HEK293T (cell line): ENCODE results near the gene LRRIQ1.
A peak's percentile ranks its signal among the peaks of the same experiment; 100 is the strongest.

Experiments
- CTCF ChIA-PET: fragments of 350-600 bp; formaldehyde crosslinking; extraction: SDS; loops from one replicate; lab custom pipeline; 2021; ENCODE audit warnings: antibody characterized with exemption, inconsistent platforms; lab: Yijun Ruan, JAX
- POLR2A ChIA-PET: fragments of 350-600 bp; formaldehyde crosslinking; extraction: SDS; loops from one replicate; lab custom pipeline; 2020; ENCODE audit warnings: antibody characterized with exemption, inconsistent platforms; lab: Yijun Ruan, JAX
- DNase-seq: peaks from one replicate; pipeline ENCODE4 v3.0.0; 2012; ENCODE audit warnings: mixed read lengths; ENCODE audit errors: extremely low spot score
- ARNT ChIP-seq: fragments of 450-650 bp; IDR thresholded peaks from 2 replicates; pipeline ENCODE4 v1.6.1; 2017; ENCODE audit warnings: mild to moderate bottlenecking
- BHLHE40 ChIP-seq: fragments of 450-650 bp; IDR thresholded peaks from 2 replicates; pipeline ENCODE4 v1.6.1; 2016; ENCODE audit warnings: mild to moderate bottlenecking, moderate library complexity, borderline replicate concordance
- CTBP1 ChIP-seq: fragments of 450-650 bp; IDR thresholded peaks from 2 replicates; pipeline ENCODE4 v1.6.1; 2016; ENCODE audit warnings: borderline replicate concordance
- ELF4 ChIP-seq: fragments of 450-650 bp; IDR thresholded peaks from 2 replicates; pipeline ENCODE4 v1.6.1; 2017; ENCODE audit warnings: antibody characterized with exemption
- FOXA1 ChIP-seq: fragments of 450-650 bp; IDR thresholded peaks from 2 replicates; pipeline ENCODE4 v1.6.1; 2016; ENCODE audit warnings: mild to moderate bottlenecking
- FOXK2 ChIP-seq: fragments of 450-650 bp; IDR thresholded peaks from 2 replicates; pipeline ENCODE4 v1.6.1; 2016; ENCODE audit warnings: mild to moderate bottlenecking
- FOXM1 ChIP-seq: fragments of 450-650 bp; IDR thresholded peaks from 2 replicates; pipeline ENCODE4 v1.6.1; 2017; ENCODE audit warnings: mild to moderate bottlenecking, borderline replicate concordance
- HDGF ChIP-seq: fragments of 450-650 bp; IDR thresholded peaks from 2 replicates; pipeline ENCODE4 v1.6.1; 2017; ENCODE audit warnings: antibody characterized with exemption, borderline replicate concordance
- L3MBTL2 ChIP-seq: fragments of 450-650 bp; conservative IDR thresholded peaks from 2 replicates; pipeline ENCODE4 v1.6.1; 2016; ENCODE audit warnings: mild to moderate bottlenecking
- LEF1 ChIP-seq: fragments of 450-650 bp; IDR thresholded peaks from 2 replicates; pipeline ENCODE4 v1.6.1; 2017; ENCODE audit warnings: mild to moderate bottlenecking, borderline replicate concordance
- NFRKB ChIP-seq: fragments of 450-650 bp; IDR thresholded peaks from 2 replicates; pipeline ENCODE4 v1.6.1; 2016; ENCODE audit warnings: mild to moderate bottlenecking, moderate library complexity
- PKNOX1 ChIP-seq: fragments of 450-650 bp; IDR thresholded peaks from 2 replicates; pipeline ENCODE4 v1.6.1; 2016
- SP1 ChIP-seq: fragments of 450-650 bp; IDR thresholded peaks from 2 replicates; pipeline ENCODE4 v1.6.1; 2017
- SUZ12 ChIP-seq: fragments of 450-650 bp; IDR thresholded peaks from 2 replicates; pipeline ENCODE4 v1.6.1; 2016; ENCODE audit warnings: mild to moderate bottlenecking
- TARDBP ChIP-seq: fragments of 450-650 bp; IDR thresholded peaks from 2 replicates; pipeline ENCODE4 v1.6.1; 2016
- ZNF384 ChIP-seq: fragments of 450-650 bp; IDR thresholded peaks from 2 replicates; pipeline ENCODE4 v1.6.1; 2016

Gene LRRIQ1

GRCh38 chr12:85130646-85131045 lies 94.5 kb downstream of the LRRIQ1 start:
- POLR2A ChIA-PET, result no interaction called here
- CTCF ChIA-PET, result no interaction called here
- TF ChIP-seq L3MBTL2 (no peak), FOXK2 (no peak), SUZ12 (no peak), PKNOX1 (no peak), LEF1 (no peak), ELF4 (no peak), FOXA1 (no peak), ZNF384 (no peak), BHLHE40 (no peak), SP1 (no peak), CTBP1 (no peak), HDGF (no peak), NFRKB (no peak), FOXM1 (no peak), ARNT (no peak), TARDBP (no peak)
- DNase-seq, result no peak

DNA sequence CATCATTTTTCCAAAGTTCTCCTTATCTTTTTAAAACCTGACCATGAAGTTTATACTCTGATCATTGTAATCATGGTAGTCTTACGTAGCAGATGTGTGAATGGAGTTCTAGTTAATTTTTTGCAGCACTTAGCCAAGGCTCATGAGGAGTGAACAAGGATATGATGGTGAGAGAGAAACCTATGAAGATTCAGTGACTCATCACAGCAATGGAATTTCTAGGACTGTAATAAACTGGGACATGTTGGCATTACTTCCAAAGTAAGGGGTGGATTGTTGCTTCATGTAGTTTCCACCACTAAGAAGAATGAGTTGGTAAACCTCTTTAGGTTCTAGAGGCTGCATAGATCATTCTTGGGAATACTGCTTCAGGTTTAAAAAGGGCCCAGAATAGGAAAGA lies 102.7 kb downstream of the LRRIQ1 start:
- ChIA-PET POLR2A (no interaction called here), CTCF (no interaction called here)

GRCh38 chr12:85147331-85147730 lies 111.2 kb downstream of the LRRIQ1 start:
- ChIA-PET POLR2A (no interaction called here), CTCF (no interaction called here)
- no peak for DNase-seq
- TF ChIP-seq SUZ12 (no peak), FOXA1 (no peak), PKNOX1 (no peak), SP1 (no peak), ZNF384 (no peak), NFRKB (no peak), ARNT (no peak), ELF4 (no peak), LEF1 (no peak), FOXK2 (no peak), TARDBP (no peak), BHLHE40 (no peak), HDGF (no peak), FOXM1 (no peak), L3MBTL2 (no peak), CTBP1 (no peak)

More for the DNA sequence above, 102.7 kb downstream of the LRRIQ1 start:
- no peak for DNase-seq
- no peak for TF ChIP-seq FOXK2
- no peak for TF ChIP-seq ARNT
- TF ChIP-seq LEF1, result no peak
- TF ChIP-seq L3MBTL2, result no peak
- no peak for TF ChIP-seq SP1
- no peak for TF ChIP-seq CTBP1
- TF ChIP-seq BHLHE40, result no peak

GRCh38 chr12:85152311-85152729 lies 116.2 kb downstream of the LRRIQ1 start:
- no peak for DNase-seq
- POLR2A ChIA-PET, result no interaction called here
- TF ChIP-seq ELF4, result no peak
- no peak for TF ChIP-seq TARDBP
- TF ChIP-seq BHLHE40, result no peak
- no peak for TF ChIP-seq FOXK2
- no peak for TF ChIP-seq ARNT
- no peak for TF ChIP-seq HDGF
- no peak for TF ChIP-seq ZNF384
- TF ChIP-seq L3MBTL2, result no peak
- TF ChIP-seq SUZ12, result no peak
- TF ChIP-seq FOXM1, result no peak
- no peak for TF ChIP-seq CTBP1
- no peak for TF ChIP-seq LEF1
- TF ChIP-seq PKNOX1, result no peak
- no peak for TF ChIP-seq SP1
- CTCF ChIA-PET, result interaction anchor here (0.6 kb wide), 1 partner anchor 1158 kb away, joined by 3 read pairs; no protein-coding TSS in a partner anchor

- ChIA-PET CTCF (no interaction called here), POLR2A (no interaction called here)
- DNase-seq, result peak; percentile 9
- TF ChIP-seq FOXK2 (no peak), L3MBTL2 (no peak), ZNF384 (no peak), FOXA1 (no peak), PKNOX1 (no peak), CTBP1 (no peak), NFRKB (no peak), SP1 (no peak), LEF1 (no peak), TARDBP (no peak)
Measured at GRCh38 chr12:85155791-85156190, 119.6 kb downstream of the LRRIQ1 start.

GRCh38 chr12:85156569-85156968 lies 120.4 kb downstream of the LRRIQ1 start:
- ChIA-PET POLR2A (no interaction called here), CTCF (interaction anchor here (1.1 to 1.2 kb wide), 2 partner anchors 269 to 292 kb away, joined by 3 to 4 read pairs; no protein-coding TSS in a partner anchor)
- no peak for DNase-seq
- TF ChIP-seq HDGF (no peak), FOXM1 (no peak), ARNT (no peak), BHLHE40 (no peak), ZNF384 (no peak), SP1 (no peak), L3MBTL2 (no peak), ELF4 (no peak), NFRKB (no peak), FOXA1 (no peak), LEF1 (no peak), TARDBP (no peak), FOXK2 (no peak), SUZ12 (no peak)
